WTC11 (cell line): ENCODE results near the gene CCM2L. TPM values are rescaled to one million over a fixed set of nuclear protein-coding genes. Genes with fewer than 3 reads are reported as not detected.

ENCODE experiments used
- ATAC-seq: fragments of 200-7000 bp; cut with Tn5 transposase; 2 replicates; pipeline ENCODE4 v1.10.0; 2021; ENCODE audit warnings: mild to moderate bottlenecking, moderate library complexity
- CTCF ChIA-PET: fragments of 300-600 bp; sonication (Branson Sonifier 250); formaldehyde crosslinking; loops from one replicate; lab custom pipeline; 2021; ENCODE audit warnings: antibody characterized with exemption; lab: Charles Lee
- POLR2A ChIA-PET: fragments of 350-600 bp; sonication (Branson Sonifier 250); formaldehyde crosslinking; loops from one replicate; lab custom pipeline; 2021; ENCODE audit warnings: antibody characterized with exemption; lab: Charles Lee
- DNase-seq: peaks from one replicate; pipeline ENCODE4 v3.0.0; 2021; ENCODE audit warnings: low spot score
- H3K27ac Mint-ChIP-seq: 2 replicates; pipeline ENCODE4 v1.8.0; 2021; ENCODE audit warnings: mixed read lengths
- H3K27me3 Mint-ChIP-seq: 2 replicates; pipeline ENCODE4 v1.8.0; 2021; ENCODE audit warnings: low read depth, mild to moderate bottlenecking, moderate library complexity, mixed read lengths
- H3K36me3 Mint-ChIP-seq: 2 replicates; pipeline ENCODE4 v1.8.0; 2021; ENCODE audit warnings: mixed read lengths
- H3K4me1 Mint-ChIP-seq: 2 replicates; pipeline ENCODE4 v1.8.0; 2022; ENCODE audit warnings: mixed read lengths
- H3K4me3 Mint-ChIP-seq: 2 replicates; pipeline ENCODE4 v1.8.0; 2021; ENCODE audit warnings: mild to moderate bottlenecking, moderate library complexity, mixed read lengths
- H3K9me3 Mint-ChIP-seq: 2 replicates; pipeline ENCODE4 v1.8.0; 2021; ENCODE audit warnings: mixed read lengths
- MXD4 ChIP-seq: fragments of 250-450 bp; sonication (Bioruptor Pico); IDR thresholded peaks from 2 replicates; pipeline ENCODE4 v1.8.0; 2021; ENCODE audit warnings: mild to moderate bottlenecking, moderate library complexity, borderline replicate concordance
- OVOL2 ChIP-seq: fragments of 250-450 bp; sonication (Bioruptor Pico); IDR thresholded peaks from 2 replicates; pipeline ENCODE4 v1.9.0; 2021; ENCODE audit warnings: mild to moderate bottlenecking, borderline replicate concordance
- SMAD4 ChIP-seq: sonication (generic); formaldehyde crosslinking; IDR thresholded peaks from 2 replicates; pipeline ENCODE4 v1.8.0; 2022; ENCODE audit warnings: mild to moderate bottlenecking, missing genetic modification reagents
- SP1 ChIP-seq: sonication (generic); formaldehyde crosslinking; conservative IDR thresholded peaks from 2 replicates; pipeline ENCODE4 v1.8.1; 2022; ENCODE audit warnings: missing genetic modification reagents
- ZNF121 ChIP-seq: sonication (generic); formaldehyde crosslinking; IDR thresholded peaks from 2 replicates; pipeline ENCODE4 v1.8.0; 2023; ENCODE audit warnings: missing genetic modification reagents
- ZNF416 ChIP-seq: fragments of 250-450 bp; sonication (Bioruptor Pico); IDR thresholded peaks from 2 replicates; pipeline ENCODE4 v1.9.0; 2021; ENCODE audit warnings: mild to moderate bottlenecking, inconsistent platforms
- ZNF512 ChIP-seq: sonication (generic); formaldehyde crosslinking; IDR thresholded peaks from 2 replicates; pipeline ENCODE4 v1.8.1; 2022; ENCODE audit warnings: missing genetic modification reagents, borderline replicate concordance
- total RNA-seq: library from RNA; stranded (reverse); gene quantifications from 3 replicates; pipeline ENCODE4 v1.2.3, GENCODE V29; 2021
- TF ChIP-seq, protein P1 (sequence below): sonication (generic); formaldehyde crosslinking; IDR thresholded peaks from 2 replicates; pipeline ENCODE4 v1.8.1; 2023; ENCODE audit warnings: mild to moderate bottlenecking, moderate library complexity, missing genetic modification reagents
- TF ChIP-seq, protein P2 (sequence below): fragments of 250-450 bp; sonication (Bioruptor Pico); IDR thresholded peaks from 2 replicates; pipeline ENCODE4 v1.9.0; 2021; ENCODE audit warnings: mild to moderate bottlenecking, borderline replicate concordance

The CCM2L gene
- total RNA-seq, 1 experiment from 2014 or later = 7.8 TPM

GRCh38 chr20:32021091-32021490 is 10.9 kb downstream of the CCM2L start:
- POLR2A ChIA-PET = no interaction called here
- H3K4me3 Mint-ChIP-seq = no peak overlapping the region
- H3K27ac Mint-ChIP-seq = peak overlapping the region; percentile 65; the same call in 1 of the 2 replicates
- H3K4me1 Mint-ChIP-seq = peaks cover 36% of the 10 kb centered on the region
- 0 out of 2 replicates have a peak, but pooled peaks cover 3% of the 10 kb centered on the region for H3K36me3 Mint-ChIP-seq
- H3K27me3 Mint-ChIP-seq = peaks cover 13% of the 10 kb centered on the region
- H3K9me3 Mint-ChIP-seq = no peaks in the 10 kb centered on the region
- no peak for TF ChIP-seq ZNF416 (CRISPR knock-in tag)
- TF ChIP-seq, protein P1, sequence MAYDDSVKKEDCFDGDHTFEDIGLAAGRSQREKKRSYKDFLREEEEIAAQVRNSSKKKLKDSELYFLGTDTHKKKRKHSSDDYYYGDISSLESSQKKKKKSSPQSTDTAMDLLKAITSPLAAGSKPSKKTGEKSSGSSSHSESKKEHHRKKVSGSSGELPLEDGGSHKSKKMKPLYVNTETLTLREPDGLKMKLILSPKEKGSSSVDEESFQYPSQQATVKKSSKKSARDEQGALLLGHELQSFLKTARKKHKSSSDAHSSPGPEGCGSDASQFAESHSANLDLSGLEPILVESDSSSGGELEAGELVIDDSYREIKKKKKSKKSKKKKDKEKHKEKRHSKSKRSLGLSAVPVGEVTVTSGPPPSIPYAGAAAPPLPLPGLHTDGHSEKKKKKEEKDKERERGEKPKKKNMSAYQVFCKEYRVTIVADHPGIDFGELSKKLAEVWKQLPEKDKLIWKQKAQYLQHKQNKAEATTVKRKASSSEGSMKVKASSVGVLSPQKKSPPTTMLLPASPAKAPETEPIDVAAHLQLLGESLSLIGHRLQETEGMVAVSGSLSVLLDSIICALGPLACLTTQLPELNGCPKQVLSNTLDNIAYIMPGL = no peak
- TF ChIP-seq MXD4 = no peak
- no peak for TF ChIP-seq SMAD4 (CRISPR knock-in tag)
- TF ChIP-seq, protein P2, sequence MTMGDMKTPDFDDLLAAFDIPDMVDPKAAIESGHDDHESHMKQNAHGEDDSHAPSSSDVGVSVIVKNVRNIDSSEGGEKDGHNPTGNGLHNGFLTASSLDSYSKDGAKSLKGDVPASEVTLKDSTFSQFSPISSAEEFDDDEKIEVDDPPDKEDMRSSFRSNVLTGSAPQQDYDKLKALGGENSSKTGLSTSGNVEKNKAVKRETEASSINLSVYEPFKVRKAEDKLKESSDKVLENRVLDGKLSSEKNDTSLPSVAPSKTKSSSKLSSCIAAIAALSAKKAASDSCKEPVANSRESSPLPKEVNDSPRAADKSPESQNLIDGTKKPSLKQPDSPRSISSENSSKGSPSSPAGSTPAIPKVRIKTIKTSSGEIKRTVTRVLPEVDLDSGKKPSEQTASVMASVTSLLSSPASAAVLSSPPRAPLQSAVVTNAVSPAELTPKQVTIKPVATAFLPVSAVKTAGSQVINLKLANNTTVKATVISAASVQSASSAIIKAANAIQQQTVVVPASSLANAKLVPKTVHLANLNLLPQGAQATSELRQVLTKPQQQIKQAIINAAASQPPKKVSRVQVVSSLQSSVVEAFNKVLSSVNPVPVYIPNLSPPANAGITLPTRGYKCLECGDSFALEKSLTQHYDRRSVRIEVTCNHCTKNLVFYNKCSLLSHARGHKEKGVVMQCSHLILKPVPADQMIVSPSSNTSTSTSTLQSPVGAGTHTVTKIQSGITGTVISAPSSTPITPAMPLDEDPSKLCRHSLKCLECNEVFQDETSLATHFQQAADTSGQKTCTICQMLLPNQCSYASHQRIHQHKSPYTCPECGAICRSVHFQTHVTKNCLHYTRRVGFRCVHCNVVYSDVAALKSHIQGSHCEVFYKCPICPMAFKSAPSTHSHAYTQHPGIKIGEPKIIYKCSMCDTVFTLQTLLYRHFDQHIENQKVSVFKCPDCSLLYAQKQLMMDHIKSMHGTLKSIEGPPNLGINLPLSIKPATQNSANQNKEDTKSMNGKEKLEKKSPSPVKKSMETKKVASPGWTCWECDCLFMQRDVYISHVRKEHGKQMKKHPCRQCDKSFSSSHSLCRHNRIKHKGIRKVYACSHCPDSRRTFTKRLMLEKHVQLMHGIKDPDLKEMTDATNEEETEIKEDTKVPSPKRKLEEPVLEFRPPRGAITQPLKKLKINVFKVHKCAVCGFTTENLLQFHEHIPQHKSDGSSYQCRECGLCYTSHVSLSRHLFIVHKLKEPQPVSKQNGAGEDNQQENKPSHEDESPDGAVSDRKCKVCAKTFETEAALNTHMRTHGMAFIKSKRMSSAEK = no peak
- no peak for TF ChIP-seq OVOL2 (CRISPR knock-in tag)
- CTCF ChIA-PET = interaction anchor here (2.7 kb wide), 1 partner anchor 9 kb away, joined by 20 read pairs; no protein-coding TSS in a partner anchor
- DNase-seq (no peak), ATAC-seq (no peak)

DNA sequence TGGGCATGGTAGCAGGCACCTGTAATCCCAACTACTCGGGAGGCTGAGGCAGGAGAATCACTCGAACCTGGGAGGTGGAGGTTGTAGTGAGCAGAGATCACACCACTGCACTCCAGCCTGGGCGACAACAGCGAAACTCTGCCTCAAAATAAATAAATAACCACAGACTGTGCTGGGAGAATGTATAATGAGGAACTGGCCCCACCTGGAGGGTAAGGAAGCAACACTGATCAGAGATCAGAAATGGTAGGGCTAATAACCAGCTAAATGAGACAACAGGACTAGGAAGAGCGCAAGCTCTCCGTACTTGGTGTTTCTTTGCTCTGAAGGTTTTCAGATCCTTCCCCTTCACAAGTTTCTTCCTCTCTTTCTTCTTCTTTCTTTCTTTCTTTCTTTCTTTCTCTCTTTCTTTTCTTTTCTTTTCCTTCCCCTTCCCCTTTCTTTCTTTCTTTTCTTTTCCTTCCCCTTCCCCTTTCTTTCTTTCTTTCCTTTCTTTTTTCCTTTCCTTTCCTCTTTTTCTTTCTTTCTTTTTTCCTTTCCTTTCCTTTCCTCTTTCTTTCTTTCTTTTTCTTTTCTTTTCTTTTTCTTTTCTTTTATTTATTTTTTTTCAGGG is 14.6 kb downstream of the CCM2L start:
- peaks cover 30% of the 10 kb centered on the region for H3K4me1 Mint-ChIP-seq
- no peak overlapping the region for H3K27ac Mint-ChIP-seq
- H3K36me3 Mint-ChIP-seq = peaks cover 3% of the 10 kb centered on the region; the same call in 1 of the 2 replicates
- TF ChIP-seq, protein P2 = no peak
- 0 out of 2 replicates have a peak, but pooled peaks have one; percentile 75 for TF ChIP-seq ZNF512 (CRISPR knock-in tag)
- H3K27me3 Mint-ChIP-seq = no peaks in the 10 kb centered on the region; the same call in 1 of the 2 replicates
- ChIA-PET POLR2A (no interaction called here), CTCF (interaction anchor here (0.6 to 1.8 kb wide), 3 partner anchors 67 to 89 kb away, joined by 3 to 5 read pairs (median 4); no protein-coding TSS in a partner anchor)
- ATAC-seq = no peak
- DNase-seq = no peak
- no peak overlapping the region for H3K4me3 Mint-ChIP-seq
- no peaks in the 10 kb centered on the region for H3K9me3 Mint-ChIP-seq

DNA sequence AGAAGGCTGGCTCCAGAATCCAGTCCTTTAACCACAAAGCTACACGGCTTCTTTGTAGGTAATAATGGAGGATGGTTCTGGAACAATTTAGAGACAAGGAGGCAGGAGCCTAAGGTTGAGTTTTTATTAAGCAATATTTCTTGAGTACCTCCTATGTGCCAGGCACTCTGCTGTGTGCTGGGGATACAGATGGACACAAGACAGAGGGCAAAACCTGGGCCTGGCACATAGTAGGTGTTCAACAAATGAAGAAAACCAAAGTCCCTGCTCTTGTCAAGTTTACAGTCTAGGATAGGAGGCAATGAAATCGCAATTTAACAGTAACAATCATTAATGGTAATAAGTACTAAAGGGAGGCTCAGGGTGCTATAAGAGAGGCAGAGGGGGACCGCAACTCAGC is 17.4 kb downstream of the CCM2L start:
- Mint-ChIP-seq H3K4me3 (no peak overlapping the region), H3K4me1 (peaks cover 20% of the 10 kb centered on the region), H3K27me3 (peaks cover 5% of the 10 kb centered on the region; the same call in 1 of the 2 replicates), H3K9me3 (no peaks in the 10 kb centered on the region), H3K27ac (no peak overlapping the region), H3K36me3 (peaks cover 3% of the 10 kb centered on the region; the same call in 1 of the 2 replicates)
- ATAC-seq (no peak), DNase-seq (no peak)
- ChIA-PET POLR2A (no interaction called here), CTCF (interaction anchor here (1.2 to 9.5 kb wide), 3 partner anchors 33 to 176 kb away, joined by 5 to 70 read pairs (median 12); no protein-coding TSS in a partner anchor)
- TF ChIP-seq ZNF121 (CRISPR knock-in tag) (no peak), SP1 (CRISPR knock-in tag) (no peak), OVOL2 (CRISPR knock-in tag) (no peak)
